GM18861 (cell line): Measurements from ENCODE around the gene RBL1.
"Not testable (repeated sequence)": the region's sequence is repeated elsewhere in the genome, so short reads cannot be mapped to it uniquely, and the experiment has no call there.

Source experiments
- ATAC-seq: cut with Tn5 transposase; IDR thresholded peaks from one replicate; pipeline ENCODE4 v1.9.1; 2021; ENCODE audit not compliant: unreplicated experiment

The RBL1 gene

DNA sequence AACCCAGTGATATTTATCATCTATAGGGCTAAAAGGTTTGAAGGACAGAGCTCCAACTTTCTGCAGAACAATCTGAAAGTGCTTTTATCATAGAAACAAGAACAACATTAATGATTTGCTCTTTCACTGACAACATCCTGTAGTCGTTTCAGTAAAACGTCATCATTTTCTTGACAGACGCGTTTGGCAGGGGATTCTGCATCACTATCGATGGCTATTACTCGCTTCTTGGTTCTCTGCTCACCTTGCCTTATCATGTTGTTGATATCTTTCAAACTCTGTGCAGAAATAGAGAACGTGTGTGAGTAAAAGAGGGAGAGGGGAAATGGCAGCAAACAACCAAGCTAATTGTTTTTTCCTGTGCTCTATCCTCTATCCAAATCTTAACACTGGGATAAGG, 97.1 kb downstream of the RBL1 start:
- no peak for ATAC-seq

DNA sequence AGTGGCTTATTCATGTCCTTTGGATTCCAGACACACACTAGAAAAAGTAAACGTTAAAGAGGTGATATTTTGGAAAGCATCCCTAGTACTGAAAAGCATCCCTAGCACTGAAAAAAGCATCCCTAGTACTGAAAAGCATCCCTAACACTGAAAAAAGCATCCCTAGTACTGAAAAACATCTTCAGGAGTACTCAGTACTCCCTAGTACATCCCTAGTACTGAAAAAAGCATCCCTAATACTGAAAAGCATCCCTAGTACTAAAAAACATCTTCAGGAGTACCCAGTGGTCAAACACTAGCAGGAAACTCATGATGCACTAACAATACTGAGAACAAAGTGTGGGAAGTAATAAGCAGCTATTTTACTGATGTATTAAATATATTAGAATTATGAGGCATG, 98.7 kb downstream of the RBL1 start:
- ATAC-seq = no peak

DNA sequence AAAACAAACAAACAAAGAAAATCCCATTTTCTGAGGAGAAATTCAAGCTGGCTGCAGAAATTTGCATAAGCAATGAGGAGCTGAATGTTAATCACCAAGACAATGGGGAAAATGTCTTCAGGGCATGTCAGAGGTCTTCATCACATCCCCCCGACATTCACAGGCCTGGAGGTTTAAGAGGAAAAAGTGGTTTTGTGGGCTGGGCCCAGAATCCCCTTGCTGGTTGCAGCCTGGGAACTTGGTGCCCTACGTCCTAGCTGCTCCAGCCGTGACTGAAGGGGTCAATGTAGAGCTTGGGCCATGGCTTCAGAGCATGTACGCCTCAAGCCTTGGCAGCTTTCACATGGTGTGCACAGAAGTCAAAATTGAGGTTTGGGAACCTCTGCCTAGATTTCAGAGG, 101.6 kb downstream of the RBL1 start:
- ATAC-seq = not testable (repeated sequence)

DNA sequence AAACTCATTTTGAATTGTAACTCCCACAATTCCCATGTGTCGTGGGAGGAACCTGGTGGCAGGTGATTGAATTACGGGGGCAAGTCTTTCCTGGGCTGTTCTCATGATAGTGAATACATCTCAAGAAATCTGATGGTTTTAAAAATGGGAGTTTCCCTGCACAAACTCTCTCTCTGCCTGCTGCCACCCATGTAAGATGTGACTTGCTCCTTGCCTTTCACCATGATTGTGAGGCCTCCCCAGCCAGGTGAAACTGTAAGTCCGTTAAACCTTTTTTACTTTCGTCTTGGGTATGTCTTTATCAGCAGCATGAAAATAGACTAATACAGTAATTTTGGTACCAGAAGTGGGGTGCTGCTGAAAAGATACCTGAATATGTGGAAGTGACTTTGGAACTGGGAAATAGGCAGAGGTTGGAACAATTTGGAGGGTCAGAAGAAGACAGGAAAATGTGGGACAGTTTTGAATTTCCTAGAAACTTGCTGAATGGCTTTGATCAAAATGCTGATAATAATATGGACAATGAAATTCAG, 102.9 kb downstream of the RBL1 start:
- ATAC-seq = no peak

DNA sequence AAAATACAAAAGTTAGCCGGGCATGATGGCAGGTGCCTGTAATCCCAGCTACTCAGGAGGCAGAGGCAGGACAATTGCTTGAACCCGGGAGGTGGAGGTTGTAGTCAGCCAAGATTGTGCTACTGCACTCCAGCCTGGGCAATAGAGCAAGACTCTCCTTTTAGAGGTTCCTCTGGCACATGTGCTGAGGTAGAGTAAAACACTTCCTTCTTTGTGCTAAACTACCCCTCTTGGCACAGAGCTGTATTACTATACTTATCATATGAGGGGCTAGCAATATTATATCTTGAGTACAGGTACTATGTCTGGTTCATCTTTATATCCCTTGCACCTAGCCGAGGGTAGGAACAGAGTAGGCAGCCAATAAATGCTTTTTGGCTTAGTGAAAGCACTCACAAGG, 104.1 kb downstream of the RBL1 start:
- ATAC-seq = no peak

DNA sequence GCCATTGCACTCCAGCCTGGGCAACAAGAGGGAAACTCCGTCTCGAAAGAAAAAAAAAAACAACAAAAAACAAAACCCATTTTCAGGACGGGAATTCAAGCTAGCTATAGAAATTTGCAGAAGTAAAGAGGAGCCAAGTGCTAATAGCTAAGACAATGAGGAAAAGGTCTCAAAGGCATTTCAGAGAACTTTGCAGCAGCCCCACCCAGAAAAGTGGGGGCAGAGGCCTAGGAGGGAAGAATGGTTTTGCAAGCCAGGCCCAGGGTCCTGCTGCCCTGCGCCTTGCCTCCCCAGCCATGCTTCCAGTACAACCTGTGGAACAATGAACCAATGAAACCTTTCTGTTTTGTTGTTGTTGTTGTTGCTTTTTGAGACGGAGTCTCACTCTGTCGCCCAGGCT, 106.0 kb downstream of the RBL1 start:
- ATAC-seq = no peak

DNA sequence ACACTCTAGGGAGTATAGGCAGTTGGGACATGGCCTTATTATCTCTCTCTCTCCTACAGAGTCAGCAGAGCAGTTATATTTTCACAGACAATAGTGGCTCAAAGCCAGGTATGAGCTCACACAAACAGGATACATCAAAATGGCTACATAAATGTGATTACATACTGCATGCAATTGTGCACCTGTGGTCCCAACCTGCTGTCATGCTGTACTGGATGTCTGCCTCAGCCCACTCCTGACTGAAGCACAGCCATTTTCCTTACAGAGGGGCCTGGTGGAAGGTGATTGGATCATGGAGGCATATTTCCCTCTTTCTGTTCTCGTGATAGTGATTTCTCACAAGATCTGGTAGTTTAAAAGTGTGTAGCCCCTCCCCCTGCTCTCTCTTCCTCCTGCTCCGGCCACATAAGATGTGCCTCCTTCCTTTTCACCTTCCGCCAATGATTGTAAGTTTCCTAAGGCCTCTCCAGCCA, 107.3 kb downstream of the RBL1 start:
- ATAC-seq = no peak

DNA sequence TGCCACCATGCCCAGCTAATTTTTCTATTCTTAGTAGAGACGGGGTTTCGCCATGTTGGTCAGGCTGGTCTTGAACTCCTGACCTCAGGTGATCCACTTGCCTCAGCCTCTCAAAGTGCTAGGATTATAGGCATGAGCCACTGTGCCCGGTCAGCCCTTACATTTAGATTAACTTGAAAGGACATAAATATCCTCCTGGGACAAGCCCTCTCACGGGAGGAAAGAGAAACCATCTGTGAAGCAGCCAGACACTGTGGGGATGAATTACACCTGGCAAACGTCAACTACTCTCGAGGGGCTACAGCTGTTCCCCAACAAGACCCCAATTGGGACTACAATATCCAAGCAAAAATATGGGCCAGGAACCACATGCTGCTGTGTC, 111.5 kb downstream of the RBL1 start:
- no peak for ATAC-seq

DNA sequence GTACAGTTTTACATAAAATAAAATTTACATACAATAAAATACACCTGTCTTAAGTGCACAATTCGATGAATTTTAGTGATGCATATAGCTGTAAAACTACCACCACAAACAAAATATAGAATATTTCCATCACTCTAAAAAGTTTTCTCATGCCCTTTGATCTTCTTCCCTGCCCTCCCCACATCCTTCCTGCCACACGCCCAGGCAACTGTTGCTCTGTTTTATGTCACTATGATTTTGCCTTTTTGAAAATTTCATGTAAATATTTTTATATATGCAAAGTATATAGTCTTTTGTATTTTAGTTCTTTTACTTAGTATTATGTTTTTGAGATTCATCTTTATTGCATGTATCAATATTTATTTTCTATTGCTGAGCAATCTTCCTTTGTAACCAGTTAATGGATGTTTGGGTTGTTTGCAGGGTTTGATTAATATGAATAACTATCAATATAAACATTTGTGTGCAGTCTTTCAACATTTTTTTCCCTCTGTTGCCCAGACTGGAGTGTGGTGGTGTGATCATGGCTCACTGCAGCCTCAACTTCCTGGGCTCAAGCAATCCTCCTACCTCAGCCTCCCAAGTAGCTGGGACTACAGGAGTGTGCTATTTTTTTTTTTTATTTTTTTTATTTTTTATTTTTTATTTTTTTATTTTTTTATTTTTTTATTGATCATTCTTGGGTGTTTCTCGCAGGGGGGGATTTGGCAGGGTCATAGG, 120.5 kb downstream of the RBL1 start:
- no peak for ATAC-seq

DNA sequence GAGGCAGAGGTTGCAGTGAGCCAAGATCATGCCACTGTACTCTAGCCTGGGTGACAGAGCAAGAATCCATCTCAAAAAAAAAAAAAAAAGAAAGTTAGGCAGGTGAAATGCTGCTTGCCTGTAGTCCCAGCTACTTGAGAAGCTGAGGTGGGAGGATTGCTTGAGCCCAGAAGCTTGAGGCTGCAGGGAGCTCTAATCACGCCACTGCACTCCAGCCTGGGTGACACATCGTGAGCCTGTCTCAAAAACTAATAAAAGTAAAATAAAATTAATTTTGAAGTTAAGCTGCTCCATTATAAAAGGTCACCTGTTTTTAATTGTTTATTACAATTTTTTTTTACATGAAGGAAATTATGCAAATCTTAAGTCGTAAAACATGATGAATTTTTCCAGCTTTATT, 121.1 kb downstream of the RBL1 start:
- ATAC-seq = no peak

DNA sequence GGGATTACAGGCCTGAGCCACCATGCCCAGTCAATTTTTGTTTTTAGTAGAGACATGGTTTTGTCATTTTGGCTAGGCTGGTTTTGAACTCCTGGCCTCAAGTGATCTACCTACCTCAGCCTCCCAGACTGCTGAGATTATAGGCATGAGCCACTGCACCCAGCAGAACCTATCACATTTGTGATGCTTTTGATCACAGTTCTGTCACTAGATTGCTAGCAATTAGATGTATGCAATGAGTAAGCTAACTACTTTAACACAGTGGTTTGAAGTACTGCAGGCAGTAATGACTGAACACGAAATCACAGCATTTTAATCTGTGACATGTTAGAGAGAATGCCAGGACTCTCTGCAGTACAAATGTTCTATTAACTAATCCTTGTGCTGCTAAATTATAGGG, 124.7 kb downstream of the RBL1 start:
- no peak for ATAC-seq

DNA sequence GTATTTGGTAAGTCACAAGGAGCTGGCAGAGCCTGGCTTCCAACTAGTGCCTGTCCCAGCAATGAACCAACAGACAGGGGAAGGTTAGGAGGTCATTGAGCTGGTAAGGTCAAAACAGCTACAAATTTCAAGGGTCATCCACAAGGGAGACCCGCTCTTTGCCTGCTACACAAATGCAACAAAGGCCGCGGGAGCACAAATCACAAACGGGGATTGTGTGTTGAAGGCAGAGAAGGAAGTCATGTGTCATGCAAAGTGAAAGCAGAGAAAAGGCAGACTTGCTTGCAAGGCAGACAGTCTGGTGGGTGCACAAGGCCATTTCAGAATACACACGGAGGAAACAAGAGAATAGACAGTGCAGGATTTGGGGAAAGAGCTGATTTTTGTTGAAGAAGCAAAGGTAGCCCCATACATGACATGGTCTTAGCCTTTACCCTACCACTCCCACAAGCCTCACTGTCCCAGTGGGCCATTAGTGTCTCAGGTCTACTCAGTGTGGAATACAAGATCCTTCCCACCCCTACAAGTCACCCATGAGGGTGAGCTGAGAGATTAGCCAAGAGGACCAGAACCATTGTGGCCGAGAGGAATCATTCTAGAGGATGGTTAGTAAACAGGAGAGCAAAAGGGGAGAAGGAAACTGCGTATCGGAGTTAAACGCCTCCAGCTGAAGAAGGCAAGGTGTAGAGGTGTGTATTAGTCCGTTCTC, 126.2 kb downstream of the RBL1 start:
- no peak for ATAC-seq

DNA sequence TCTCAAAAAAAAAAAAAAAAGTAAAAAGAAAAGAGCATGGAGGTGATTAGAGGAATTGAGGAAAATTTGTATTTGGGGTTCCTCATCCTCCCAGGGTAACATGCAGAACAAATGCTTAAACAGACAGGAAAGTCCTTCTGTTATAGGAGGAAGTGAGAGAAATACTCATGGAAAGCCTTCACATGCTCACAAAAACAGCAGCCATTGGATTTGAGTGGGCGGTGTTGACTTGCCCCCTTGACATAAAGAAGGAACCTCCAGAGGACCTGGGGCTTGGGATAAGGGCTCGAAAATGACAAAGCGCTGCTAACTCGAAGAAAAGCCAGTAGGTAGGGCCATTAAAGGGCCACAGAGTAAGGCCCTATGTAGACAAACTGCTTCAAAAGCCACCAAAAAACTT, 126.7 kb downstream of the RBL1 start:
- ATAC-seq = no peak

DNA sequence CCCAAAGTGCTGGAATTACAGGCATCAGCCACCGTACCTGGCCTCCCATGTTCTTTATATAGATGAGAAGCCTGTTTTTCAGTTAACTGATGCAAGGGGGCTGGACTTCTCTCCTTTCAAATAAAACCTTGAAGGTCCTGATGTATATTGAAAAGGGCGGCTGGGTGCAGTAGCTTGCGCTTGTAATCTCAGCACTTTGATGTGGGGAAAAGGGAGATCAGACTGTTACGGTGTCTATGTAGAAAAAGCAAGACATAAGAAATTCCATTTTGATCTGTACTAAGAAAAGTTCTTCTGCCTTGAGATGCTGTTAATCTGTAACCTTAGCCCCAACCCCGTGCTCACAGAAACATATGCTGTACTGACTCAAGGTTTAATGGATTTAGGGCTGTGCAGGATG, 128.2 kb downstream of the RBL1 start:
- no peak for ATAC-seq

DNA sequence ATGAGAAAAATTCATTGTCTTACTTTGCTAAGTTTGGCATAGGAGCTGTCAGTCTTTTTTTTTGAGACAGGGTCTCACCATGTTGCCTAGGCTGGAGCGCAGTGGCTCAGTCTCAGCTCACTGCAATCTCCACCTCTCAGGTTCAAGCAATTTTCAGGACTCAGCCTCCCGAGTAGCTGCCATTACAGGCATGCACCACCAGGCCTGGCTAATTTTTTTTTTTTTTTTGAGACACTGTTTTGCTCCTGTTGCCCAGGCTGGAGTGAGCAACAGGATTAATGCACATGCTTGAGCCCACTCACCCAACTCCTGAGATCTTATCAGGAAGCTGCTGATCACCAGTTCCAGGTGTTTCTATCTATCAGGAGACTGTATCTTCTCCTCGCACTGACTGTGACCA, 128.8 kb downstream of the RBL1 start:
- not testable (repeated sequence) for ATAC-seq

DNA sequence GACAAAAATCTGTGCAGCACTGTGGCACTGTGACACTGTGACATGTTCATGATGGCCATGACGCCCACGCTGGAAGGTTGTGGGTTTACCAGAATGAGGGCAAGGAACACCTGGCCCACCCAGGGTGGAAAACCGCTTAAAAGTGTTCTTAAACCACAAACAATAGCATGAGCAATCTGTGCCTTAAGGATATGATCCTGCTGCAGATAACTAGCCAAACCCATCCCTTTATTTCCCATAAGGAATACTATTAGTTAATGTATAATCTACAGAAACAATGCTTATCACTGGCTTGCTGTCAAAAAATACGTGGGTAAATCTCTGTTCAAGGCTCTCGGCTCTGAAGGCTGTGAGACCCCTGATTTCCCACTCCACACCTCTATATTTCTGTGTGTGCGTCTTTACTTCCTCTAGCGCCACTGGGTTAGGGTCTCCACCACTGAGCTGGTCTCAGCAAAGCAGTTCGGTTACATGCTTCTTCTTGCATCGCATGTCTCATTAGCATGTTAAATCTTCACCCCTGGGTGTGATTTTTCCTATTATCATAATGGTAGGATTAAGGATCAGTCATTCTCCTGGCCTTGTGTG, 133.3 kb downstream of the RBL1 start:
- ATAC-seq = not testable (repeated sequence)

DNA sequence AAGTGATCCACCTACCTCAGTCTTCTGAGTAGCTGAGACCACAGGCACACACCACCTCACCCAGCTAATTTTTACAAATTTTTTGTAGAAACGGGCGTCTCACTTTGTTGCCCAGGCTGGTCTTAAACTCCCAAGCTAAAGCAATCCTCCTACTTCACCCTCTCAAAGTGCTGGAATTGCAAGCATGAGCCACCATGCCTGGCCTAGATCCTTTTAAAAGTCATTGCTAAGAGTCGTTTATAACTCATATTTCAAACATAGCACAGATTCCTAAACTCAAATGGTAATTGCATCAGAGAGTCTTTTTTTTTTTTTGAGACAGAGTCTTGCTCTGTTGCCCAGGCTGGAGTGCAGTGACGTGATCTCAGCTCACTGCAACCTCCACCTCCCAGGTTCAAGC, 136.6 kb downstream of the RBL1 start:
- no peak for ATAC-seq

DNA sequence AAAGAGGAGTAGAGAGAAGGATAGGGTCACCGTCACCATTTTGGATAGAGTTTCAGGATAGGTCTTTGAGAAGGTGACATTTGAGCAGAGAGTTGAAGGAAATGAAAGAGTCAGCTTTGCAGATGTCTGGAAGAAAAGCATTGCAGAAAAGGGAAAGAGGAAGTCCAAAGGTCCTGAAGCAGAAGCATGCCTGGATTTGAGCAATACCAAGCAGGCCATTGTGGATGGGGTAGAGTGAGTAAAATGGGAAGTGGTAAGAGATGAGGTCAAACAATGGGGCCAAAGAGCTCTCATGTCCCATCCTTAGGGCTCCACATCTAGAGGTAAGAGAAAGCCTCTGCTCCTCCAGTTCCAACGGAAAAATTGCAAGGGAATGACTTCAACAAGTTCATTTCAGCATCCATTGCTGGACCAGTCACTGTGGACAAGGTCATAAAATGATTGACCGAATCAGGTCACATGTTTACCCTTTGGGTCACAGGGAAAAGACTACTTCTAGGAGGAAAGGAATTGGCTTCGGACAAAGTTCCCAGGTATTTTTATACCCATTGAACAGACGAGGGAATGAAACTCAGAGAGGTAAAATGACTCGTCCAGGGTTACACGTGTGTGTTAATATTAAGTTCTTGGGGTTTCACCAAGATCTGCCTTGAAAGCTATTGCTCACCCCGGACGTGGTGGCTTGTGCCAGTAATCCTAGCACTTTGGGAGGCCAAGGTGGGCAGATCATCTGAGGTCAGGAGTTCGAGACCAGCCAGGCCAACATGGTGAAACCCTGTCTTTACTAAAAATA, 137.7 kb downstream of the RBL1 start:
- ATAC-seq = no peak

DNA sequence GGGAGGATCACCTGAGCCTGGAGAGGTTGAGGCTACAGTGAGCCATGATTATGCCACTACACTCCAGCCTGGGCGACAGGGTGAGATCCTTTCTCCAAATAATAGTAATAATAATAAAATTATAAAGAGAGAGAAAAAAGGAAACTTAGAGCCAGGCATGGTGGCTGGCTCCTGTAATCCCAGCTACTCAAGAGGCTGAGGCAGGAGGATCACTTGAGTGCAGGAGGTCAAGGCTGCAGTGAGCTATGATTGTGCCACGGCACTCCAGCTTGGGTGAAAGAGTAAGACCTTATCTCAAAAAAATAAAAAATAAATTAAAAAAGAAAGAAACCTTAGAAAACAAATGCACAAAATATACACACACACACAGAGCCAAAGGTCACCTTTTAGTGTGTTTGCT, 139.1 kb downstream of the RBL1 start:
- ATAC-seq = no peak

DNA sequence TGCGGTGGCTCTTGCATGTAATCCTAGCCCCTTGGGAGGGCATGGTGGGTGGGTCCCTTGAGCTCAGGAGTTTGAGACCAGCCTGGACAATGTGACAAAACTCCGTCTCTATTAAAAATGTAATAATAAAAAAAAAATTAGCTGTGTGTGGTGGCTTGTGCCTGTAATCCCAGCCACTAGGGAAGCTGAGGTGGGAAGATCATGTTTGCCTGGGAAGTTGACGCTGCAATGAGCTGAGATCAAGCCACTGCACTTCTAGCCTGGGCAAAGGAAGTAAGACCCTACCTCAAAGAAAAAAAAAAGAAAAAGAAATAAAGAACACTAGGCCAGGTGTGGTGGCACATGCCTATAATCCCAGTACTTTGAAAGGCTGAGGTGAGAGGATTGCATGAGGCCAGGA, 139.8 kb downstream of the RBL1 start:
- ATAC-seq = no peak

DNA sequence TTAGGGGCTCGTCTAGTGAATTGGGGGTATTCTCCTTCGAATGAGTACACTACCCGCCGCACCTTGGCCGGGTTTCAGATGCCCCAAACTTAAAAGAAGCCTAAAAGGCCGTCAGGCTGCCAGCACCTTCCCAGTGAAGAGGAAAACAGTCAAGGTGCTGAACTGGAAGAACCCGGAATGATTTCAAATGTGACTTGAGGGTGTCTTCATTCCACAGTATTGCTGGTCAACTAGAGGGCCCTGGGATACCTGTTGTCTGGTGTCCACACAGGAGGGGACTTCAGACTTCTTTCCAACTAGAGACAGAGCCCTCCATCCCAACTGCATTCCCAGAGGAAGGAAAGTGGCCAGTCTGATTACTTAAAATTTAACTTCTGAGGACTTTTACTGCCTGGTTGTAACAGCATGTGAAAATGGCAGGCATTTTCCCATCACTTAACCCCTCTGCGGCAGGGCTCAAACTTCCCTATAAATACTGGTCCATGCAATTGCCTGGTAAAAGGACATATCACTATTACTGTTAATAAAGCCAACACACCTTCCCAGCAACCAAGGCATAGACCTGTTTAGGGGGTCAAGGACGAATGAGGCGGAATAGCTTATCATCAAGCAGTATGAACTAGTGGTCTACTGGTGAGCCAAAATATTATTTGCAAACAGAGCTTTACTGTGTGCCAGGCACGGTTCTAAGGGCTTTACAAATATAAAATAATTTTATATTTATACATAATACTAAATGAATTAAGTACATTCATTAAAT, 143.6 kb downstream of the RBL1 start:
- ATAC-seq = no peak
